ENCODE measurements around the gene ABHD18. TPM values are rescaled to one million over a fixed set of nuclear protein-coding genes. Genes with fewer than 3 reads are reported as not detected.
A peak's percentile ranks its signal among the peaks of the same experiment; 100 is the strongest.
"Not testable (repeated sequence)": the region's sequence is repeated elsewhere in the genome, so short reads cannot be mapped to it uniquely, and the experiment has no call there.

Gene ABHD18
- polyA plus RNA-seq (2011; rRNA removed) (3.2 and 4.5 TPM in 2 replicates), polyA minus RNA-seq (2011; rRNA and poly(A)+ RNA removed) (3.3 and 7.2 TPM in 2 replicates)

DNA sequence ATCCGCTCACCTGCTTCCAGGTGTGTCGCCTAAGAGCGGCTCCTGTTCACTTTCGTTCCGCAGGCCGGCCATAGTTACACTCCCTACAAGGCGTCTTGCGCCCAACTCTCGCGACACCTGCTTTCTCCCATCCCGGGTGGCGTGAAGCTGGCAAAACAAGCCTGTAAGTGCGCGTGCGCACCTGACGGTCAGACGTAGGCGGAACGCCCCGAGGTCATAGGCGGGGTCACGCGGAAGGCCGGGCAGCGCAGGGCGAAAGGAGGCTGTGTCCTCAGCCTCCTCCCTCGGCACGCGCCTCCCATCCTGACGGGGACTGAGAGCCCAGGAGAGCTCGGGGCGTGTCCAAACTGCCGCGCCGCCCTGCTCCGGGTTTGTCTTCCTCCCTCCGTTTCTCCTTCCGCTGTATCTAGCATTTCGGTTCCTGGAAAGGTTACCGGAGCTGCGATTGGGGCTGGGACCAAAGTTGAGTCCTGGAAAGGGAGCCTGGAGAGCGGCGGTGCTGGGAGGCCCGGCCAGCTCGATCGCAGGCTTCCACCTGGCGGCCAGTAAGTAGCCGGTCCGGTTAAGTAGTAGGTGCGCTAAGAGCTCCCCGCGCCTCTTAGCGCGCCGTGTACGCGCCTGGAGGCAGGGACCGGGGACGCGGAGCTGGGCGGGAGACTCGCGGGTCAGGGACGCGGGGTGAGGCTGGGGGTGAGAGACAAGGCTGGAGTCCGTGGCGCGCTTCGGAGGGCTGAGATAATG, at the start of gene ABHD18, which contains the start of gene MFSD8:
Gene ABHD18 (plus strand): TSS at position 345 of the 741 bp plus-strand sequence. CDS start 17,550 bp downstream, outside the sequence.
Gene MFSD8 (minus strand): TSS at position 112 of the 741 bp plus-strand sequence. CDS start 40 bp downstream, at position 72.
- POLR2A ChIA-PET, result interaction anchor here (0.8 to 1.5 kb wide), 7 partner anchors 9 to 183 kb away, joined by 3 to 17 read pairs (median 3); partner anchors contain the start of genes HSPA4L and LARP1B
- Histone ChIP-seq H3K27ac (ENCODE audit: low read depth, low read length) (peak within 1 kb of the TSS; percentile 92), H3K4me3 (ENCODE audit: low read depth, low read length) (peak within 1 kb of the TSS; percentile 99), H3K9me3 (ENCODE audit: control insufficient read depth, insufficient read depth, low read length) (peaks cover 4% of the 10 kb centered on the region; the same call in 1 of the 2 replicates), H3K27me3 (ENCODE audit: control insufficient read depth, insufficient read depth, low read length) (no peaks in the 10 kb centered on the region)
- peak; percentile 98 for DNase-seq (ENCODE audit: low read depth, low spot score)
- CTCF ChIA-PET, result interaction anchor here (0.7 to 1.4 kb wide), 4 partner anchors 47 to 342 kb away, joined by 3 to 4 read pairs (median 4); no protein-coding TSS in a partner anchor
- TF ChIP-seq, protein P1, sequence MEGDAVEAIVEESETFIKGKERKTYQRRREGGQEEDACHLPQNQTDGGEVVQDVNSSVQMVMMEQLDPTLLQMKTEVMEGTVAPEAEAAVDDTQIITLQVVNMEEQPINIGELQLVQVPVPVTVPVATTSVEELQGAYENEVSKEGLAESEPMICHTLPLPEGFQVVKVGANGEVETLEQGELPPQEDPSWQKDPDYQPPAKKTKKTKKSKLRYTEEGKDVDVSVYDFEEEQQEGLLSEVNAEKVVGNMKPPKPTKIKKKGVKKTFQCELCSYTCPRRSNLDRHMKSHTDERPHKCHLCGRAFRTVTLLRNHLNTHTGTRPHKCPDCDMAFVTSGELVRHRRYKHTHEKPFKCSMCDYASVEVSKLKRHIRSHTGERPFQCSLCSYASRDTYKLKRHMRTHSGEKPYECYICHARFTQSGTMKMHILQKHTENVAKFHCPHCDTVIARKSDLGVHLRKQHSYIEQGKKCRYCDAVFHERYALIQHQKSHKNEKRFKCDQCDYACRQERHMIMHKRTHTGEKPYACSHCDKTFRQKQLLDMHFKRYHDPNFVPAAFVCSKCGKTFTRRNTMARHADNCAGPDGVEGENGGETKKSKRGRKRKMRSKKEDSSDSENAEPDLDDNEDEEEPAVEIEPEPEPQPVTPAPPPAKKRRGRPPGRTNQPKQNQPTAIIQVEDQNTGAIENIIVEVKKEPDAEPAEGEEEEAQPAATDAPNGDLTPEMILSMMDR (IDR thresholded peaks at IDR 0.05; ENCODE audit: low read depth, low read length), result peak; percentile 51

DNA sequence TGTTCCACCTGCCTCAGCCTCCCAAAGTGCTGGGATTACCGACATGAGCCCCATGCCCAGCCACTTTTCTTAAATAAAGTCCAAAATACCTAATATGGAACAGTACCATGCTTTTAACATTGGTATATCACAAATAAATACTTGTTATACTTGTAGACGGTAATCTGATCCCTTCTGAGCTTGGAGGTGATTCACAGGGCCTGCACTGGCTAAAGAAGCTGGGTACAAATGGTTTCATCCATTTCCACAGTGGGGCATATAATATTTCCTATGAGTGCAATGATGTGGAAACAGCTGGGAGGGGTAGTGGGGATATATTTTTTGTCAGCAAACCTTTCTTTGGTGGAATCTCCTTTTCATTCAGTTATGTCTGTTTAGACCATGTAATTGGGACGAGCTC, 48.7 kb upstream of the ABHD18 start:
- TF ChIP-seq, protein P1 (IDR thresholded peaks at IDR 0.05; ENCODE audit: low read depth, low read length), result no peak
- Histone ChIP-seq H3K27ac (ENCODE audit: low read depth, low read length) (no peak overlapping the region), H3K9me3 (ENCODE audit: control insufficient read depth, insufficient read depth, low read length) (no peaks in the 10 kb centered on the region), H3K4me3 (ENCODE audit: low read depth, low read length) (no peak overlapping the region), H3K27me3 (ENCODE audit: control insufficient read depth, insufficient read depth, low read length) (no peaks in the 10 kb centered on the region)
- CTCF ChIA-PET, result no interaction called here
- POLR2A ChIA-PET, result no interaction called here
- DNase-seq (ENCODE audit: low read depth, low spot score), result no peak

DNA sequence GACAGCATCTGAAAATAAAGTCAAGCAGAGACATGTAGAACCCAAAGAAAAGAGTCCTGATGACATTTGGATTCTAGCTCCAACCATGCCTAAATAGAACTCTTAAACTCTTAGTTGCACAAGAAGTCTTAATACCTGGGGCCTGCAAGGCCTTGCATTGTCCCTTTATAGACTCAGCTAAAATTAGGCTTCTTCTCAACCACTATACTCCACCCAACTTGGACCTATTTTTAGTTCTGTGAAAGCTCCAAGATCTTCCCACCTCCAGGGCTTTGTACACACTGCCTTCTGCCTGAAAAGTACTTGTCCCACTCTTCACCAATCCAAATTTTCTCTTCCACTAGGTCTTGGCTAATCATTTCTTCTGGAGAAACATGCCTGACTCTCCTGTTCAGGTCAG, 48.1 kb upstream of the ABHD18 start:
- ChIA-PET CTCF (no interaction called here), POLR2A (no interaction called here)
- no peaks in the 10 kb centered on the region for H3K9me3 ChIP-seq (ENCODE audit: control insufficient read depth, insufficient read depth, low read length)
- no peak overlapping the region for H3K4me3 ChIP-seq (ENCODE audit: low read depth, low read length)
- DNase-seq (ENCODE audit: low read depth, low spot score), result no peak
- no peaks in the 10 kb centered on the region for H3K27me3 ChIP-seq (ENCODE audit: control insufficient read depth, insufficient read depth, low read length)
- TF ChIP-seq, protein P1 (IDR thresholded peaks at IDR 0.05; ENCODE audit: low read depth, low read length), result no peak
- no peak overlapping the region for H3K27ac ChIP-seq (ENCODE audit: low read depth, low read length)

DNA sequence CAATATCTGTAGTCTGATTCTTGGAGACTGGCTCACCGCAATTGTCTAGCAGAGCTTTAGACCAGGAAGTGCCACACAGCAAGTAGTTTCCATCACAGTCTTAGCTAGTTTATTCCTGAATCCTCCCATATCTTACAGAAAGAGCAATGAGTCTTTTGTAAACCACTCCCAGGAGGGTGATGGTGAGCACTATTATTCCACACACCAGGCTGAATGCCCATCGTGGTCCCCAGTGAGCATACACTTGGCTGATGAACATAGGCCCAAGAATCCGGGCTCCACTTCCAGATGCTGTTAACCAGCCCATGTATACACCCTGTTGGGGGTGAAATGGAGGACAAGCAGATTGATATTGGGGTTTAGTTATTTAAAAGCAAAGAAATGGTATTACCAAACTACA, 44.7 kb upstream of the ABHD18 start:
- TF ChIP-seq, protein P1 (IDR thresholded peaks at IDR 0.05; ENCODE audit: low read depth, low read length), result no peak
- ChIA-PET POLR2A (no interaction called here), CTCF (no interaction called here)
- Histone ChIP-seq H3K27me3 (ENCODE audit: control insufficient read depth, insufficient read depth, low read length) (no peaks in the 10 kb centered on the region), H3K27ac (ENCODE audit: low read depth, low read length) (no peak overlapping the region), H3K9me3 (ENCODE audit: control insufficient read depth, insufficient read depth, low read length) (no peaks in the 10 kb centered on the region), H3K4me3 (ENCODE audit: low read depth, low read length) (no peak overlapping the region)
- no peak for DNase-seq (ENCODE audit: low read depth, low spot score)

DNA sequence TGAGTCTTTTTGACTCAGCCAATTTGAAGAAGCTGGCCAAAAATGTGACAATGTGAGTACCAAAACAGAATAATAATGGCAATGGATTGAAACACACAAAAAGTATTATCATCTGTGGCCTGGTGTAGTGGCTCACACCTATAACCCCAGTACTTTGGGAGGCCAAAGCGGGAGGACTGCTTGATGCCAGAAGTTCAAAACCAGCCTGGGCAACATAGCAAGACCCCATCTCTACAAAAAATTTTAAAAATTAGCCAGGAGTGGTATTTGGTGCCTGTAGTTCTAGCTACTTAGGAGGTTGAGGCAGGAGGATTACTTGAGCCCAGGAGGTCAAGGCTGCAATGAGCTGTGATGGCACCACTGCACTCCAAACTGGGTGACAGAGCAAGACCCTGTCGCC, 43.0 kb upstream of the ABHD18 start:
- Histone ChIP-seq H3K27me3 (ENCODE audit: control insufficient read depth, insufficient read depth, low read length) (no peaks in the 10 kb centered on the region), H3K27ac (ENCODE audit: low read depth, low read length) (no peak overlapping the region), H3K4me3 (ENCODE audit: low read depth, low read length) (no peak overlapping the region), H3K9me3 (ENCODE audit: control insufficient read depth, insufficient read depth, low read length) (no peaks in the 10 kb centered on the region)
- ChIA-PET CTCF (no interaction called here), POLR2A (no interaction called here)
- TF ChIP-seq, protein P1 (IDR thresholded peaks at IDR 0.05; ENCODE audit: low read depth, low read length), result no peak
- no peak for DNase-seq (ENCODE audit: low read depth, low spot score)

DNA sequence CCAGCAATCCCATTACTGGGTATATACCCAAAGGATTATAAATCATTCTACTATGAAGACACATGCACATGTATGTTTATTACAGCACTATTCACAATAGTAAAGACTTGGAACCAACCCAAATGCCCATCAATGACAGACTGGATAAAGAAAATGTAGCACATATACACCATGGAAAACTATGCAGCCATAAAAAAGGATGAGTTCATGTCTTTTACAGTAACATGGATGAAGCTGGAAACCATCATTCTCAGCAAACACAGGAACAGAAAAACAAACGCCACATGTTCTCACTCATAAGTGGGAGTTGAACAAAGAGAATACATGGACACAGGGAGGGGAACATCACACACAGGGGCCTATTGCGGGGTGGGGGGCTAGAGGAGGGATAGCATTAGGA, 39.5 kb upstream of the ABHD18 start:
- H3K27ac ChIP-seq (ENCODE audit: low read depth, low read length); CTCF ChIA-PET; H3K9me3 ChIP-seq (ENCODE audit: control insufficient read depth, insufficient read depth, low read length); H3K27me3 ChIP-seq (ENCODE audit: control insufficient read depth, insufficient read depth, low read length); DNase-seq (ENCODE audit: low read depth, low spot score); H3K4me3 ChIP-seq (ENCODE audit: low read depth, low read length); POLR2A ChIA-PET: not testable (repeated sequence)
